Renal pelvis (tissue), 4 donors: Measurements from ENCODE around the gene WRNIP1. TPM values are rescaled to one million over a fixed set of nuclear protein-coding genes. Genes with fewer than 3 reads are reported as not detected.

Source experiments
- DNase-seq: peaks from one replicate; pipeline ENCODE4 v3.0.0-alpha.2; 2013
- polyA plus RNA-seq, 3 donors: library from polyadenylated mRNA; unstranded; fragments of 120-200 nt; gene quantifications; one replicate each; pipeline ENCODE4 v1.2.1, GENCODE V29; 2013; ENCODE audit not compliant: insufficient read length in 3 of 3

The WRNIP1 gene
- polyA plus RNA-seq, 3 donors = 51.6 to 58.1 (median 54.0) TPM

GRCh38 chr6:2781685-2782355, 16.6 kb downstream of the WRNIP1 start:
- DNase-seq = no peak

DNA sequence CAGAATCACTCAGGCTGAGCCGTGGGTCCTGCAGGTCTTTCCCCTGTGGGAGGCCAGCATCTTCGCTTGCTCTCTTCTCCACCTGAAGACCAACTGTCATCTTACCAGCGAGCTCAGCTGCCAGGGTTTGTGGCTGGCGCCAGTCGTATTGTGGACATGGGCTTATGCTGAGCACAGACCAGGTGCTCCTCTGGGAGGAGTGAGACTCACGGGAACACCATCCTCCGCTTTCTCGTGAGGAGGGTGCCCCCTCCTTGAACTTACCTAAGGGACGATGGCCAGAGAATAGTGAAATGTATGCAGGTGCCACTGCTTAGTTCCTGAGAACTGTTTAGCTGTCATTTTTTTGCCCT, 17.1 kb downstream of the WRNIP1 start:
- no peak for DNase-seq

- DNase-seq = no peak
These were observed 17.6 kb downstream of the WRNIP1 start for GRCh38 chr6:2782825-2783187.

DNA sequence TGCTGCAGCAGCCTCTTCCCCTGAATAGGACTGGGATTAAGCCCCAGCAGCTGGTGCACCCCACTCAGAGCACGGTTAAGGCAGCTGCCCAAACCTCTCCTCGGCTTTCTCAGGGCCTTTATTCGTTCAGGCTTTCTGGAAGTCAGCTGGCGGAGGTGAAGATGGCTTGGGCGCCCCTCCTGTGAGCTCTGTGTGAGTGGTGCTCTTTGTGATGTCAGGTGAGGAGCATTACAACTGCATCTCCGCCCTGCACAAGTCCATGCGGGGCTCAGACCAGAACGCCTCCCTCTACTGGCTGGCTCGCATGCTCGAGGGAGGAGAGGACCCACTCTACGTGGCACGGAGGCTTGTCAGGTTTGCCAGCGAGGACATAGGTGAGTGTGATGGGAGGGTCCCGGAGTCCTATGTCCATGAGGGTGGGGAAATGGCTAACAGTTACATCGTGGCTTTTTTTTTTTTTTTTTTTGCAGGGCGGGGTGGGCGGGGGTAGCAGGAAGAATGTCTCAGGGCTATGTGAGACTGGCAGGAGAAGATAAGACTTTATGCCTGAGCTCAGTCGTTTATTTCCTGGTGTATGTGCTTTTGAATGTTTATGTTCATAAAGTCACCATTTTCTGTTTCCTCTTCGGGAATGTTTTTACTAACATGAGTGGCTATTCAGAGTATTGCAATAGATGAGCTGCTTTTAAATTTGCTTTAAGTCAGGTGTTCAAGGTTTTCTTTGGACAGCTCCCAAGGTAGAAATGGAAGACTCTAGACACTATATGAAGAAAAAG, 18.2 kb downstream of the WRNIP1 start:
- no peak for DNase-seq

DNA sequence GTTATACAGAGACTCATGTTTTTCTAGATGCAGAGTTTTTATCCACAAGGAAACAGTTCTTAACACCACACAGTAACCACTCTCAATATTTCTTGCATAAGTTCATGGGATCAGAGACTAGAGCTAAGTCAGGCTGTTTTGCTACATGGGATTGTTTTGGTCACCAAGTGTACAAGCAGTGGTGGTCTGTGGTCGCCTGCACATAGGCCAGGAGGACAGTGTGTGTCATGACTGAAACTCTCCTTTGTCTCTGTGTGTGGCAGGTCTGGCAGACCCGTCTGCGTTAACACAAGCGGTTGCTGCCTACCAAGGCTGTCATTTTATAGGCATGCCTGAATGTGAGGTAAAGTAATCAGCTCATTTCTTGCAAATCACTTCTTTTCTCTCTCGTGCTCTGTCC, 18.9 kb downstream of the WRNIP1 start:
- DNase-seq = no peak

GRCh38 chr6:2784930-2785329, 19.7 kb downstream of the WRNIP1 start:
- DNase-seq = no peak

- DNase-seq = no peak
These were observed 21.1 kb downstream of the WRNIP1 start for GRCh38 chr6:2786269-2786668.

- peak; percentile 65 for DNase-seq
These were observed 25.6 kb downstream of the WRNIP1 start for GRCh38 chr6:2790588-2791449.

- no peak for DNase-seq
These were observed 26.3 kb downstream of the WRNIP1 start for GRCh38 chr6:2791450-2791974.

DNA sequence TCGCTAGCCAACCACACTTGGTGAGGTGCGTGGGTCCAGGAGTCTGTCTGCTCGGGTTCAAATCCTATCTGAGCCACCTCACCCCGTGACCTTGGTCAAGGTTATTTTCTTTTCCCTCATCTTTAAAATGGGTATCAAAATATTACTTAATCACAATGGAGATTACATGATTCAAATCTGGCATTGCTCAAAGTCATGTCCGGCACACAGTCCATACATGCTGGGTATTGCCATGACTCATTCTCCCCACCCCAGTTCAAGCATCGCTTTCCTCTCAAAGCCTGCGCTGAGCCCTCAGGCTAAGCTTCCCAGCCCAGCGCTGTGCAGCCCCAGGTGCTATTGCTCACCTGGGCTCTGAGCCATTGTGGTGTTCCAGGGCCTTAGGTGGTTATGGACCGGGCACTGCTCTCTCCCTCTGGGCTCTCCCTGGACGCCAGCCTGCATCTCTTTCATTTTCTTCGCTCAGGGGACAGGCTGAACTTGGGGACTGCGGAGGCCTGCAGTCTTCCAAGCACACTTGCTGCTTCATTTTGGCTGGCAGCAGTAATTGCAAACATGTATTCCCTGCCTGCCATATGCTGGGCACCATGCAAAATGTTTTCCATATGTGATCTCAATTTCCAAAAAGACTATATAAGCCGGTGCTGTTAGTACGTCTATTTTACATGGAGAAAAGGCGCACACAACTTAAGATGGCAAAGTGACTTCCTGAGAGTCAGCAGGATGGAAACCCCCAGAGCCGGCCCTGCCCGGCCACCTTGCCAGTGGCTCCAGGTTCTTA, 27.3 kb downstream of the WRNIP1 start:
- DNase-seq = no peak

GRCh38 chr6:2793534-2794151, 28.4 kb downstream of the WRNIP1 start:
- DNase-seq = no peak

DNA sequence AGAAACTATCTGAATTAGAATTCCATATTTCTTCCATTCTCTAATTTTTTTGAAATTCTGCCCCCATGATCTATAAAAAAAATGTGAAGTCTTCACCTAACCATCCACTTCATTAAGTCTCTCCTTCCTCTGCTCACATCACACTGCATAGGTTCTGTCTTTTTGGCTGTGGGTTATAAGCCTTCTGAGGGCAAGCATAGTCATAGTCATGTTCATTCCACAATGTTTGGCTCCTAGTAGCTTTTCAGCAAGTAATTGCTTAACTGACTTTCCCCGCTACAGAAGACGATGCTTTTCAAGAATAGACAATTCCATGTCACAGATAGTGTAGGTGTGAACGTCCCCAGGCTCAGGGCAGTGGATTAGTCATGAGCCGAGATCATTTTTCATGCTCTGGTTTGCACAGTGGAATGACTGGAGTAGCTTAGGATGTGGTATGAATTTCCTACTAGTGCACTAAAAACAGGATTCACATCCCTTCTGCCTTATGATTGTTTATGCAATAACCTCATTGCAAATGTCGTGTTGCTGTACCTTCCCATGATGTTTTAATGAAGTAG, 29.1 kb downstream of the WRNIP1 start:
- no peak for DNase-seq

GRCh38 chr6:2795162-2795561, 30.0 kb downstream of the WRNIP1 start:
- no peak for DNase-seq

DNA sequence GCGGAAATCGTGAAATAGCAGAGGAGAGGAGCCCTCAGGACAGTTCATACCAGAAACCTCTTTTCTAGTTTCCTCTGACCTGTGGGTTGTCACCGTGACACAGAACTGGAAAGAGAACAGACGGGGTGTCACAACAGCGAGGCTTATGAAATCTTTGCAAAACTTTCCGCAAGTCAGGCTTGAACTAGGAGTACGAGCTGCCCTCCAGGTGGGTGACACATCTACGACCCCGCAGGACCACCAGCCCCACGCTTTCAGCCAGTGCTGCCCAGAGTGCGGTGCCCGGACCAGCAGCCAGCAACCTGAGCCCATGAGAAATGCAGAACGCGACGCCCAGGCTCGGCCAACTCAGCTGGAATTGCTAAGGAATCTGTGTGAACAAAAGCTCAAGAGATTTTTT, 30.8 kb downstream of the WRNIP1 start:
- no peak for DNase-seq

- no peak for DNase-seq
These were observed 31.7 kb downstream of the WRNIP1 start for GRCh38 chr6:2796861-2797260.

DNA sequence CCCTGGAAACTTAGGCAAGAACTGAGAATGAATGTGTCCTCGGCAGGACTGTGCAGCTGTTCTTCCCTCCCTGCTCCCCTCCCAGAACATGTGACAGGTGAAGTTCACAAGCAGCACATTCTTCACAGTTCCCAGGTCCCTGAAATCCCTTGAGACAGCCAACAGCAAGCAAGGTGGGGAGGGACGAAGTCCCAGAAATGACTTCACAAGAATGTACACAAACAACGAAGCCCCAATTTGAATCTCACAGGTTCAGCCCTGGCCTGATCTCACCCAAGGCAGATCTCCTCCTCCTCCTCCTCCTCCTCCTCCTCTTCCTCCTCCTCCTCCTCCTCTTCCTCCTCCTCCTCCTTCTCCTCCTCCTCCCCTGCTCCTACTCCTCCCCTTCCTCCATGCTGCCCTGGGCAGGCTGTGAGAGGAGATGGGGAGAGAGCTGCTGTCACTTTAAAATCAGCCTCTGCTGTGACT, 32.4 kb downstream of the WRNIP1 start:
- DNase-seq = peak; percentile 36

GRCh38 chr6:2798586-2799134, 33.5 kb downstream of the WRNIP1 start:
- no peak for DNase-seq

GRCh38 chr6:2799936-2800527, 34.8 kb downstream of the WRNIP1 start:
- no peak for DNase-seq

DNA sequence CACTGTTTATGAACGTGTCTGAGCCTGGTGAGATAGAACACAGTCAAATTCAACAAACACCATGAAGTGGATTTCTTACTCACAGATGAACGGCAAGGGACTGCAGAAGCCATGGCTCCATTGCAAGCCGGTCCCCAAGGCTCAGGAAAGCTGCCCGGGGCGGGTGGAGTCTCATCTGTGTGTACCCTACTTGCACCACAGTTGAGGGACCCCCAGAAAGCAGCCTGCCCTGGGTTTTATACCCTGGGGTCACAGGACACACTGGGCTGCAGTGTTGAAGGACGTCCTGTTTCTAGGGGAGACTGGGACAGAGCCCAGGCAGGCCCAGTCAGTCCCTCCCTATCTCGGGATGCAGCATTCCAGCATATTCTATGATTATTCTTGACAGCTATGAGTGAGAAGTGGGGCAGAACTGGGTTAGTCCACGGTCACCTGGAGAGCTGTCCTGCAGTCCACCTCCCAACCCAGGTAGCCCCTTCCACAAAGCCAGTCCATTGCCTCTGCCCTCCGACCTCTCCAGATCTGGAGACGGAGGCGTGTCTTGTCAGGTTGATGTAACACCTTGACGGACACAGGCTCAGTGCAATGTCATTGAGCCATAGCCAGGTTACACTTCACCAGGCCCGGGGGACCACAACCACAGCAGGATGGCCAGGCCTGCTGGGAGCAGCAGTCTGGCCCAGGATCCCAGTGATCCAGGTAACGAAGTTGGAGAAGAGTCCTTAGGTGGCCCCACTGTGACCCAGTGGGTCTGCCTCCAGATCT, 35.5 kb downstream of the WRNIP1 start:
- DNase-seq = no peak
